Cortex of kidney (tissue), 1 donor: ENCODE measurements around the gene SIRT7.

Source experiments
- DNase-seq: peaks from one replicate; lab custom pipeline; 2025; lab: John Stamatoyannopoulos, UW

The SIRT7 gene, protein sequence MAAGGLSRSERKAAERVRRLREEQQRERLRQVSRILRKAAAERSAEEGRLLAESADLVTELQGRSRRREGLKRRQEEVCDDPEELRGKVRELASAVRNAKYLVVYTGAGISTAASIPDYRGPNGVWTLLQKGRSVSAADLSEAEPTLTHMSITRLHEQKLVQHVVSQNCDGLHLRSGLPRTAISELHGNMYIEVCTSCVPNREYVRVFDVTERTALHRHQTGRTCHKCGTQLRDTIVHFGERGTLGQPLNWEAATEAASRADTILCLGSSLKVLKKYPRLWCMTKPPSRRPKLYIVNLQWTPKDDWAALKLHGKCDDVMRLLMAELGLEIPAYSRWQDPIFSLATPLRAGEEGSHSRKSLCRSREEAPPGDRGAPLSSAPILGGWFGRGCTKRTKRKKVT

DNA sequence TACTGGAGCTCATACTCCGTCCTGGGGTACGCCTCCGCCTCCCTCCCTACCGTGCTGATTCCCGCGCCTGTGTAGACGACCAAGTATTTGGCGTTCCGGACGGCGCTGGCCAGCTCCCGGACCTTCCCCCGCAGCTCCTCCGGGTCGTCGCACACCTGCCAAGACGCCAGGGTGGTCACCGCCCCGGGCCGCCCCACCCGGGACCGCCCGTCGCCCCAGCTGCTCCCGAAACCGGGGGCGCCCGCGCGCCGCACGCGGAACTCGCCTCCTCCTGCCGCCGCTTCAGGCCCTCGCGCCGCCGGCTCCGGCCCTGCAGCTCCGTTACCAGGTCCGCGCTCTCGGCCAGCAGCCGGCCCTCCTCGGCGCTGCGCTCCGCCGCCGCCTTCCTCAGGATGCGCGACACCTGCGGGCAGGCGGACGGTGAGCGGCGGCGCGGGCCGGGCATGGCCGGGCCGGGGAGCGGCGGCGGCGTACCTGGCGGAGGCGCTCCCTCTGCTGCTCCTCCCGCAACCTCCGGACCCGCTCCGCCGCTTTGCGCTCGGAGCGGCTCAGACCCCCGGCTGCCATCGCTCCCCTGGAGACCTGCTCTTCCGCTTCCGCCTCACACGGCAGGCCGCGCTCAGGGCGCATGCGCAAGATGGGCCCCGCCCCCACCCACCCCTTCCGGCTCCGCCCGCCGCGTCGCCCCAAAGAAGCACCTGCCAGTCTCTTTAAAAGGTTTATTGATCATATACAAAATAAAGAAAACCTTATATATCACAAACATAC, at the start of gene SIRT7:
Gene SIRT7, minus strand, starts transcription at position 612 of the 768 bp plus-strand sequence. Its CDS starts 45 bp downstream, at position 567.
- no peak for DNase-seq

DNA sequence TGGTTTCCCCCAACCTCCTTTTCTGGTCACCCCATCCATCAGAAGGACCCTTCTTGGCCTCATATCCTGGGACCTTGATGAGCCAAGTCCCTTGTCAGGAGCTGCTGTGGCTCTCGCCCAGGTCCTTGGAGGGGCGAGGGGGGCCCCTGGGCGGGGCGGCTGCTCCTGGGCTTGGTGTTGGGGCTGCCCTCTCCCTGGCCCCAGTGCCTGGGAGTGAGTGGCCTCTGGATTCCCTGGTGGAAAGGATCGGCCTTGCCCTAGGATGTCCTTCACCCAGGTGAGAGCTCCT, 49.2 kb upstream of the SIRT7 start:
- no peak for DNase-seq

DNA sequence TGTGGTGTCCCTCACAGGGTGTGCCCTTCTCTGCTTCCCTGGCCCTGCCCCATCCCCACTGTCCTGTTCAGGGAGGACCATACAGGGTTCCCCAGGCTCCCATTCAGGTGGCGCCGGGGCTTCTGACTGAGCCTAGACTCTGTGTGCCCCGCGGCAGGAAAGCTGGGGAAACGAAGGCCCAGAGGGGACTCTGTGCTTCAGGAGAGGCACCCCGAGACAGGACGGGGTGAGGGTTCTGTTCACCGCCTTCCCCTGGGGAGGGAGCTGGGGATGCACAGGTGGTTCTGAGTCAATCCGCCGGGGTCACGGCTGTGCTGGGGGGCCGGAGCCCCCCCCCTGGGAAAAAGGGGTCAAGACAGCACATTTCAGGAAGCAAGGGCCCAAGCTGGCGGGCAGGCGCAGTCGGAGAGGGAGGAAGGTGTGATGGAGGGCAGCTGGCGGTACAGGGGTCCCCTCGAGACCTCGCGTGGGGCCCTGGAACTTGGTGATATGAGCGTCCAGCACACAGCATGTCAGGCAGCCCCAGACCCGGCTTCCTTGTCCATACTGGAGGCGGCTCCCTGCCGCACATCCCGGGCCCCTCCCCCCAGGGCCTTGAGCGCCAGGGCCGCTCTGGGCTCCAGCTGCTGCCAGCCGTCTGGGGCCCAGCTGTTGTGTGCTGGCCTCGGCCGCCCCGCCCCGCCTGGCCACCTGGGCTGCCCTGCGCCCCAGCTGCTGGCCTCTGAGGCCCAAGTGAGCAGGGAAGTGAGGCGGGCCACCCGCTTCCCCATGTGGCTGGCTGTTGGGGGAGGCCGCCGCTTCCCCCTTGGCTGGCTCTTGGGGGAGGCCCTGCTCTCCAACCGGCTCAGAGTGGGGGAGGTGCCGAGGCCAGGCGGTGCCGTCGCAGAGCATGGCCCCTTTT, 48.6 kb upstream of the SIRT7 start:
- DNase-seq, result no peak

DNA sequence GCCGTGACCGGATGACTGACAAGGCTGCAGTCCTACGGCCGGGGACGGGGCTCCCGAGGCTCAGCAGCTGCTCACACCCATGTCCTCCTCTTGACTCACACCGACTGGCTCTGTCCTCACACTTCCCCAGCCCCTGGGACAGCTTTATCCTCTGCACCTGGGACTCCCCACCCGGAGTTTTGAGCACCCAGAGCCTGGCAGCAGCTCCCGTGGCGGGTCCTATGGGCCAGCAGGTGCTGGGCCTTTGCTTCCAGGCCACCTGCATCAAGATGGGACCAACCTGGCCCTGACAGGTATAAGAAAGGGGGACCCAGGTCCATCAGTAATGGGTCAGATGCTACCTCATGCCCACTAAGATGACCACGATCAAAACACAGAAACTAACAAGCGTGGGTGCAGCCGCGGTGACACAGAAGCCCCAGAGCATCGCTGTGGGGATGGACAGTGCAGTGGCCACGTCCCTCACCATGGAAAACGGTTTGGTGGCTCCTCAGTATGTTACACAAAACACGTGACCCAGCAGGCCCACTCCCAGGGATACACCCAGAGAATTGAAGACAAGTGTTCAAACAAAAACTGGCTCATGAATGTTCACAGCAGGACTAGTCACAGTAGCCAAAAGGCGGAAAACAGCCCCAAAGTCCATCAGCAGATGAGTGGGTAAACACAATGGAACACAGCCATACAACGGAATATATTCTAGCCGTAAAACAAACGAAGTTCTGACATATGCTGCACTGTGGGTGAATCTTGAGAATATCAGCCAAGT, 46.3 kb upstream of the SIRT7 start:
- DNase-seq, result no peak

DNA sequence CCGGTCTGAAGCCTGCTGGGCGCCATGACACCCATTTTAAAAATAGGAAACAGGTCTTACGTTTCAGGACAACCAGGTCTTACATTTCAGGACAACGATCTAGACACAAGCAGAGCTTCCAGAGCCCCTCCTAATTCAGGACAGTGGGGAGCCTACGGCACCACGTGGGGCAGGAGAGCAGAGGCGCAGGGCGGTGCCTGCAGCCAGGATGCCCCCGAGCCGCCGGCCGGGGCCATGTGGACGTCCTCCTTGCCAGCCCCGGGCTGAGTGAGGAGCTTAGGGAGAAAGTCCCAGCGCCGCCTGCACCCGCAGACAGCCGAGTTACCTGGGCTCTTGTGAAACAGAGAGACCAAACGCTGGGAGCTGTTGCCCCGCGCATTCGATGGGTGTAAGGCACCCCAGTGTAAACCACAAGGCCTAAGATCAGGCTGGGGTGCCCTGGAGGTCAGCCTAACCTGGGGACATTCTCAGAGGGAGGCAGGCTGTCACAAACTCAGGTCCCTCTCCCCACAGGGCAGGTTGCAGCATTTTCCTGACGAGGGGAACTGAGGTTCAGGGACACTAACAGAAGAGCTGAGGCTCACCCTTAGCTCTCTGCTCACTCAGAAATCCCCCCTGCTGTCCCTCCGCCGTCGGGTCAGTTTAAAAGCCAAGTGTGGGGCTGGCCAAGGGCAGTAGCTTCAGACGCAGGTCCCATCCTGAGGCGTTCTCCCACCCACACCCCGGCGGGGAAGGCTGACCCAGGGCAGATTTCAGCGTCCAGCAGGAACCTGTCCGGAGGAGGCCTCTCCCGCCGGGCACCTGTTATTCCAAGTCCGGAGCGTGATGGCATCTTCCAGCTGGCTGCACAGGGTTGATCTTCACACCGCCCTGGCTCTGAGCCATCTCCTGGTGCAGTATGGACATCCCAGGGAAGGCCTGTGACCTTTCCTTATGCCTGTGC, 44.8 kb upstream of the SIRT7 start:
- DNase-seq, result no peak

DNA sequence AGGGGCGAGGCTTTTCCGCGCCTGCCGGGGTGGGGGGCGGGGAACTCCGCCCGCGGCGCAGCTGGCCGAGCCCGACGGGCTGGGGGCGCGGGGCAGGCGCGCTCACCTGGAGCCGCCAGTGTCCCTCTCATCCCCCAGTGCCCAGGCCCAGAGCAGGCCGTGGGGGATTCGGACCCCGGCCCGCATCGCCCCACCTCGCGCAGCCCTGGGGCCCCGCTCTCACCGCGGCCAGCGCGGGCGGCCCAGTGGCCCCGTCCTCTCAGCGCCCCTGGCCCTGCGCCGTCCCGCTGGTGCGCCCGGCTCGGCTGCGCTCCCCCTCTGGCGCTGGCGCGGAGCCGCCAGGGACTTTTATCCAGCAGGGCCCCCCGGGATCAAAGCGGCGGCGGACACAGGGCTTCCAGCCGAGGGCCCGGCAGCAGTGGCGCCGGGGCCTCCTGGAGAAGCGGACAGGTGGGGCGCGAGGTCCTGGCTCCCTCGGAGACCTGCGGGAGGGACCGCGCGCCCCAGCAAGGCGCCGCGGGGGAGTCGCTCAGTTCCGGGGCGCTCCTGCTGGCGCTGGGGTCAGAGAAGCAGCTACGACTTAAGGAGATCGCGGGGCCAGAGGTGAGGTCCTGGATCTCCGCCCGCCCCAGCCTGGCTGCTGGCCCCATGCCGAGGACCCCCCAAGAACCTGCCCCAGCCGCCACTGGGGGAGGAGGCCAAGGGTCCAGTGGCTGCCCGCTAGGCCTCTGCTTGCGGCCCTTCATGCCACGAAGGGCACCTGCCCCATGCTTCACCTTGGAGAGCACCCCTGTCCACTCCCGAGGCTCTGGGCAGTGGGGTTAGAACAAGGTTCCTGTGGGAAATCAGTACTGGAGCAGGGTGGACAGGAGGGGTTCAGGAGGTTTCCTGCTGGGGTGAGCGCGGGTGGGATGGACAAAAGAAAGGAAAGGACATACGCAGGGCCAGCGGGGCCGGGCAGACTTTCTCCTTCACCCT, 43.8 kb upstream of the SIRT7 start:
- no peak for DNase-seq

DNA sequence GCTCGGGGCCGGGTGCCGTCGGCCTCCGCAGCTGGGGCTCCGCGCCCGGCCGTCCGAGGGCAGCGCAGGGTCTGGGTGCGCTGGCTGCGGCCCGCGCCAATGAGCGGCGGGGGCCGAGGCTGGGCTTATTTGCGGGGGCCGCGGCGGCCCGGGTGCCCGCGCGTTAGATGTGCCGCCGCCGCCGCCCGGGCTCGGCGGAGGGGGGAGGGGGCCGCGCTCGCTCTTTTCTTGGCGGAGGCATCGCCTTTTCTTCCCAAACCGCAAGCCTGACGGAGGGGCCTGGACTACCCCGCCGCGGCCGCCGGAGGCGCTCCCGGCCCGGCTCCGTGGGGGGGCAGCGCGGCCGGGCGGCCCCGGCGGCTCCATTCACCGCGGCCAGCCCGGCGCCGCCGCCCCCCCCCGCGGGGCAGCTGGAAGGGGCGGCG, 43.1 kb upstream of the SIRT7 start, which contains the start of gene NOTUM:
Gene NOTUM, minus strand, starts transcription at position 101 of the 425 bp plus-strand sequence. CDS start 278 bp downstream, outside the sequence.
- no peak for DNase-seq

DNA sequence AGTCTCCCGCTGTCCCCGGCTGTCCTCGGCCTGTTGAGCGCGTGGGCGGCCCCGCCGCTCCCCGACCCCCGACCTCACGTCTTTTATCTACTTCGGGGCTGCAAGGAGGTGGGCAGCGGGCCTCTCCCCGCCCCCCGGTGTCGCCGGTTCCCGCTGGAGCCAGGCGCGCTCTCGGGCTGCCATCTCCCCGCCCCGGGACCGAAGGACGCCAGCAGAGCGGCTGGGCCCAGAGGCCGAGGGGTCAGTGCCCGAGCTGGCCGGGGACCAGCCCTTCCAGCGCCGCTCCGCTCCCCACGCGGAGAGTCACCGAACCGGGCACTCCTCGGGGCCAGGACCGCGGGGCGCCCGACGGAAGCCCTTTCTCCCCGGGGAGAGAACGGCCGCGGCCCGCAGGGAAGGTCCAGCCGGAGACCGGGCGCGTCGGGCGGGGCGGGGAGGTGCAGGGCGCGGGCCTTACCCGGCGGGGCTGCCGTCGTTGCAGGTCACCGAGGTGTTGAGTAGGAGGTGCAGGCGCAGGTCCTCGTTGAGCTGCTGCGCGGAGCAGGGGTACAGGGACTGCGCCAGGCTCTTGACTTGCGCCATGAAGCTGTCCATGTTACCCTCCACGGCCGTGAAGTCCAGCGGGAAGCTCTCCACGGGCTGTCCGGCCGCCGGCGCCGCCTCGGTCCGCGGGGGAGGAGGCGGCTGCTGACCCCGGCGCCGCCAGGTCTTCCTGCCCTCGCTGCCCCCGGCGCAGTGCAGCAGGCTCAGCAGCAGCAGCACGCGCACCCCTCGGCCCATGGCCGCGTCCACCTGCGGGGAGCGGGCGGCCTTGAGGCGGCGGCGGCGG, 42.4 kb upstream of the SIRT7 start:
- DNase-seq, result no peak

DNA sequence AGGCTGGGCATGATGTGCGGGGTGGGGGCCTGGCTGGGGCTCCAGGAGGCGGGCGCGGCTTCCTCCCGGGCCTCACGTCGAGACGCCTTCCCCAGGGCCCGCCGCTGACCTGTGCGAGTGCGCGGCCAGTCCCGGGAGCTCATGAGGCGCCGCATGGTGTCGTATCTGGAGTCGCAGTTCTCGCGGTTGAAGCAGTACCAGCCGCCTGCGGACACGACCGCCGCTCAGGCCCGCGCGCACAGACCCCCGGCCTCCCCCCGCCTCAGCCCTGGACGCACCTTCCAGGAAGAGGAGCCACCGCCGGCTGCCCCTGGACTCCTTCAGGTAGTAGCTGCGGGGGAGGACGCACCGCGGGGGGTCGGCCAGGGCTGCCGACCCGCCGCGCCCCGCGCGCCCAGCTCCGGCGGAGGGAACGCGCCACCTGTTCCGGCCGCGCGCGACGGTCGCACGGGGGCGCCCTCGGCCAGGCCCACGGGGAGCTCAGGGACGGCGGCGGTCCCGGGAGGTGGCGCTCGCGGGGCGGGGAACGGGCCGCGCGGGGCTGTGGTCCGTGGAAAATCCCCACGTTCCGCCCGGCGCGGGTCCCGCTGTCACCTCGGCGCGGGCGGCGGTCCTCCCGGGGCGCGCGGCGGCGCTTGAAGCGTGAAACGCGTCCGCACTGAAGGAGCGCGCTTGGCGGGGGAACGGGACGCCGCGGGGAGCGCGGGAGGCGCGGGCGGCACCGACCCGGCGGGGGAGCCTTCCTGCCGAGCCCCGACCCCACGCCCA, 41.6 kb upstream of the SIRT7 start:
- no peak for DNase-seq

DNA sequence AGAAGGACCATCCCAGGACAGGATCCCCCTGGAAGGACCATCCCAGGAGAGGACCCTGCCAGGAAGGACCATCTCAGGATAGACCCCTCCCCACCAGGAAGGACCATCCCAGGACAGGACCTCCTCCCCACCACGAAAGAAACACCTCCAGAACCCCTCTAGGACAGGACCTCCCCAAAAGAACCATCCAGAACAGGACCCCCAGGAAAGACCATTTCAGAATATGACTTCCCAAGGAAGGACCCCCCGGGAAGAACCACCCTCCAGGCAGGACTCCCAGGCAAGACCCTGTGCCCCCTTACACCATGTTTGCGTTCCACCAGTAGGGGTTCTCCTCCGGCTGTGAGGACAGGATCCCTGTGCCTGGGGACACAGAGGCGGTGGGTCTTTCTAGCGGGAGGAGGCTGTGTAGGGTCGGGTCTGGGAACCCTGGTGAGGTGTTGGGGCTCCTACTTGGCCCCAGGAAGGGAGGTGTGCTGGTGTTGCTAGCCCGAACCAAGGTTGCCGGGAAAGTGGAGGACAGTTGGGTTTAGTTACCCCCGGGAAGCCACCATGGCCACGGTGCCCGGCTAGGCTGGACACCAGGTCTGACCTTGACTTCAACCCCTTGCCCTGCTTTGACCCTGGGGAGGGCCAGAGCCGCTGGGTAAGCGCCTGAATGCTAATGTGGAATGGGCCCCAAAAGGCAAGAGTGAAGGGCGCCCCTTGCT, 40.8 kb upstream of the SIRT7 start:
- DNase-seq, result no peak

DNA sequence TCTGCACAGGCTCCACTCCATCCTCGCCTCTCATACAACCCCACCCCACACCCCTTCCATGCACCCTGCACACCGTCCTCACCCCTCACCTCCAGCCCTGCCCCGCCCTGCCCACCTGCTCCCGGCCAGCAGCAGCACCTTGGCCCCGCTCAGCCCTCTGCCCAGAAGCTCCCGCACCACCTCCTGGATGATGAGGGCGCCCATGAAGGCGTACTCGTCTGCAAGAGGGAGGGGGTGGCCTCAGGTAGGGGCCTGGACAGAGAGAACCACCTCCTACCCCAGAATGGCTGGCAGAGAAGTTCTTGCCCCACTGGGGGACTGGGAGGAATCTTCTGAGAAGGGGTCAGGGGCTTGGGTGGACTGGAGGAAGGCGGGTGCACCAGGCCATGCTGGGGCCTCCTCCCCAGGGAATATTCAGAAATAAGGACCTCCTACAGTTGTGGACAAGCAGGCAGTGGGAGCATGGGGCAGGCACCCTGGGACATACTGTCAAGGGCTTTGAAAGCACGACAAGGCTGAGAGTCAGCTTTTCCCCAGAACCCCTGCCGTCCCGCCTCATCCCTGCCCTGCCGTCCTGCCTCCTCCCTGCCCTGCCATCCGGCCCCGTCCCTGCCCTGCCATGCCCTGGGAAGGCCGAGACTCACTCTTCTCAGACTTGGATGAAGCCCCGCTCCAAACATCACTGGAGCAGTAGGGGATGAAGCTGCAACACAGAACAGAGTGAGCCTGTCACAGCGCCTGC, 39.9 kb upstream of the SIRT7 start:
- DNase-seq, result no peak

DNA sequence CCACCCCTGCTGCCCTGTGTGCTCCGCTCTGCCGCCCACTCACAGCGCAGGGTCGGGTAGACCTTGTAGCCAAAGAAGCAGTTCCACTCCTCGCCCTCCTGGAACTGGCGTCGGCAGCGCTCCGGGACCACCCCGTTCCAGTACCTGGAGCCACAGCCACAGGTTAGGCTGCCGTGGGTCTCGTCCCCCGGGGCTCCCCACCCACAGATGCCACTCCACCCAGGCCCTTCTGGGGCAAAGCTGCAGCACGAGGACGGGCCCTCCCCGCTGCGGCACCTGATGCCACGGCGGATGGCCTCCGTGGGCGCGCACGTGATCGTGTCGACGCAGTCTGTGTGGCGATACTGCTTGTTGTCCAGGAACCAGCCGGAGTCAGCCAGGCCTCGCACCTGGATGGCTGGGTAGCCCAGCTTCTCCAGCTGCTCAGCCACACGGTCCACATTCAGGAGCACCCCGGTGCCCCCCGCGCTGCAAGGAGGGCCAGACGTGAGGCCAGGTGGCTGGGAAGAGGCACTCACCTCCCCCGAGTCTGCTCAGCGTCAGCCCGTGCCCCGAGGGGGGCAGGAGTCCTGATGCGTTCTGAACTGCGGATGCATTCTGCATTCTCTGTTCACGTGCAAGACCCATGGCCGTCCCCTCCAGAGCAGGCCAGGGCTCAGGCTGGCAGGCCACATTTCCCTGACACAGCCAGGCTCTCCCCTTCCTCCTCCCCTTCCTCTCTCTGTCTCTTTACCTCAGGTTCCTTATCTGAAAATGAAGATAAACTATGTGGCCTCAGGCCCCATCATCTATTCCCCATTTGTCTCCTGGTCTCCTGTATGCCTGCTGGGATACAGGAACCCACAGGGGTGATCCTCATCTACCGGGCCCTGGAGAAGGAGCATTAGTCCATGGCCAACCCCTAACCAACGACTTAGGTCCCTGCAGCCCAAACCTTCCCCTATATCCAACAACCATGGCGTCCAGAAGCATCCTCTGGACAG, 38.9 kb upstream of the SIRT7 start:
- DNase-seq, result no peak

DNA sequence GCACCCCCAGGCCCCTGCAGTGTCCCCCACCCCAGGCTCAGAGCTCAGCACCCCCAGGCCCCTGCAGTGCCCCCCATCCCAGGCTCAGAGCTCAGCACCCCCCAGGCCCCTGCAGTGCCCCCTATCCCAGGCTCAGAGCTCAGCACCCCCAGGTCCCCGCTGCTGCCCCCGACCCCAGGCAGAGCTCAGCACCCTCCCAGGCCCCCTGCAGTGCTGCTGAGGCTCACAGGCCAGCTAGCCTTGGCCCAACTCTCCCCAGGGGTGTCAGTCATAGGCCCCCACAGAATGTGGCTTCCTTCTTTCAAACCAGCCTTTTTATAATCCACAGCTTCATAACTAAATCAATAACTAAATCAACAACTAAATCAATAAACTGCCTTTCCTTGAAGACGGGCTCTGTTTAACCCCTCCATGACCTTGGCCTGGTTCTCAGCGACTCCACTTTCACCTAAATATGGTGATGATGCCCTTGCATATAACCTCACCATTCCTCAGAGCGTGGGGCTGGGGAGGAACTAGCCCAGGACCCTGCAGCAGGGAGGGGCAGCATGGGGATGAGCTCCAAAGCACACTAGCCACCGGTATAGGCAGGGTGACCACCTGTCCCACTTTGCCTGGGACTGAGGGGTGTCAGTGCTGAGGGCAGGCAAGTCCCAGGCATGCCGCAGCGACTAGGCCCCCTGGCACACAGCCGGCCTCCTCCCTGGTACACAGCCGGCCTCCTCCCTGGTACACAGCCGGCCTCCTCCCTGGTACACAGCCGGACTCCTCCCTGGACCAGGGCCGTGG, 38.0 kb upstream of the SIRT7 start:
- DNase-seq, result no peak

DNA sequence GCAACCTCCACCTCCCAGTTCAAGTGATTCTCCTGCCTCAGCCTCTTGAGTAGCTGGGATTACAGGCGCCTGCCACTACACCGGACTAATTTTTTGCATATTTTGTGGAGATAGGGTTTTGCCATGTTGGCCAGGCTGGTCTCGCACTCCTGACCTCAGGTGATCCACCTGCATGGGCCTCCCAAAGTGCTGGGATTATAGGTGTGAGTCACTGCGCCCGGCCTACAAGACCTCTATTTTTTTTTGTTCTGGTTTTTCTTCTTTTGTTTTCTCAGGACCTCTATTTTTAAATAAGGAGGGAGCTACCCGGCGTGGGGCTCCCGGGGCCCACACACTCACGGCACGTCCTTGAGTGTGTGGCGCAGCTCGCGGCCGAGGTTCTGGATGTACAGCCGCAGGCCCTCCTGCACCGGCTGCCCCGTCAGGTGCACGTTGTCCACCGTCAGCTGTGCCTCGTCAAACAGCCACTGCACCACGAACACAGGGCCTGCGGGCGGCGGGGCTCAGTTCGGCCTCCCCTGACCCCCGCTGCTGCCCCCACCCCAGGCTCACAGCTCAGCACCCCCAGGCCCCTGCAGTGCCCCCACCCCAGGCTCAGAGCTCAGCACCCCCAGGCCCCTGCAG, 37.2 kb upstream of the SIRT7 start:
- no peak for DNase-seq
